ENCODE results near the gene RNF7.

The RNF7 gene

GRCh38 chr3:141773676-141774075 is 35.6 kb downstream of the RNF7 start:
- no peak overlapping the region for H2AFZ ChIP-seq (ENCODE audit: low read length)
- no peaks in the 10 kb centered on the region for H3K9me3 ChIP-seq (replicated peaks; ENCODE audit: insufficient read depth, low read length)
- no peak for TF ChIP-seq CTCF (IDR thresholded peaks at IDR 0.05; ENCODE audit: low read length)
- TF ChIP-seq EZH2phosphoT487 (IDR thresholded peaks at IDR 0.05; ENCODE audit: low read length): no peak
- TF ChIP-seq EZH2 (optimal IDR thresholded peaks at IDR 0.05; ENCODE audit: low read depth, low read length): no peak
- H4K20me1 ChIP-seq (ENCODE audit: insufficient read depth, low read length): no peaks in the 10 kb centered on the region
- no peaks in the 10 kb centered on the region for H3K36me3 ChIP-seq (replicated peaks; ENCODE audit: insufficient read depth, low read length)
- H3K9me2 ChIP-seq (replicated peaks; ENCODE audit: insufficient read depth, low read length): no peaks in the 10 kb centered on the region
- H3K27me3 ChIP-seq (replicated peaks; ENCODE audit: insufficient read depth, low read length): no peaks in the 10 kb centered on the region
- H3F3A ChIP-seq (ENCODE audit: insufficient read depth, low read length): no peaks in the 10 kb centered on the region
- H3K9ac ChIP-seq (ENCODE audit: low read length): no peak overlapping the region
- H3K4me2 ChIP-seq (ENCODE audit: low read depth, low read length): no peak overlapping the region
- DNase-seq: no peak
- no peak overlapping the region for H3K27ac ChIP-seq (ENCODE audit: low read length)
- no peaks in the 10 kb centered on the region for H3K79me2 ChIP-seq (ENCODE audit: low read length)
- no peak overlapping the region for H3K4me3 ChIP-seq (ENCODE audit: low read length)
- H3K4me1 ChIP-seq (ENCODE audit: low read length): no peaks in the 10 kb centered on the region

DNA sequence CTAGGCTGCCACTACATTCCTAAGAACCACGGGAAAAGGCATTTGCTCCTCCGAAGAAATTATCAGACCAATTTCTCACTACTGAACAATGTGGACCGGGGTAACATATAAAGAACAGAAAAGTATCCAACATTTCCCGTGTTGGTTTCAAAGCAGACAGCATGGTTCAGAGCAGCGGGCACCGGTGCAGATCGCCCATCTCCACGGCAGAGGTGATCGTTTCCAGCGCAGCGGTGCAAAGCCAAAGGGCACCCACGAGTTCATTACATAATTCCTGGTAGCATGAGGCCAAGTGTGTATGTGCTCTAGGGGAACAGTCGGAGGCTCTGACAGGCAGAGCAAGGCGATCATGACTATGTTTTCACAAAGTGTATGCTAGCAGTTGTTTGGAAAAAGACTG is 38.3 kb downstream of the RNF7 start:
- Histone ChIP-seq H3K4me3 (ENCODE audit: low read length) (no peak overlapping the region), H3K4me1 (ENCODE audit: low read length) (no peaks in the 10 kb centered on the region), H3F3A (ENCODE audit: insufficient read depth, low read length) (no peaks in the 10 kb centered on the region), H3K9me2 (replicated peaks; ENCODE audit: insufficient read depth, low read length) (no peaks in the 10 kb centered on the region), H3K9me3 (replicated peaks; ENCODE audit: insufficient read depth, low read length) (no peaks in the 10 kb centered on the region), H3K79me2 (ENCODE audit: low read length) (no peaks in the 10 kb centered on the region), H3K27ac (ENCODE audit: low read length) (no peak overlapping the region), H4K20me1 (ENCODE audit: insufficient read depth, low read length) (no peaks in the 10 kb centered on the region), H3K4me2 (ENCODE audit: low read depth, low read length) (no peak overlapping the region), H3K9ac (ENCODE audit: low read length) (no peak overlapping the region), H3K27me3 (replicated peaks; ENCODE audit: insufficient read depth, low read length) (no peaks in the 10 kb centered on the region), H2AFZ (ENCODE audit: low read length) (no peak overlapping the region), H3K36me3 (replicated peaks; ENCODE audit: insufficient read depth, low read length) (no peaks in the 10 kb centered on the region)
- TF ChIP-seq CTCF (IDR thresholded peaks at IDR 0.05; ENCODE audit: low read length): no peak
- no peak for TF ChIP-seq EZH2phosphoT487 (IDR thresholded peaks at IDR 0.05; ENCODE audit: low read length)
- TF ChIP-seq EZH2 (optimal IDR thresholded peaks at IDR 0.05; ENCODE audit: low read depth, low read length): no peak
- no peak for DNase-seq

GRCh38 chr3:141776885-141777284 is 38.8 kb downstream of the RNF7 start:
- H4K20me1 ChIP-seq (ENCODE audit: insufficient read depth, low read length): no peaks in the 10 kb centered on the region
- H3K79me2 ChIP-seq (ENCODE audit: low read length): no peaks in the 10 kb centered on the region
- no peaks in the 10 kb centered on the region for H3F3A ChIP-seq (ENCODE audit: insufficient read depth, low read length)
- H3K4me3 ChIP-seq (ENCODE audit: low read length): no peak overlapping the region
- H3K9ac ChIP-seq (ENCODE audit: low read length): no peak overlapping the region
- no peak overlapping the region for H3K4me2 ChIP-seq (ENCODE audit: low read depth, low read length)
- H2AFZ ChIP-seq (ENCODE audit: low read length): no peak overlapping the region
- H3K9me2 ChIP-seq (replicated peaks; ENCODE audit: insufficient read depth, low read length): no peaks in the 10 kb centered on the region
- H3K27ac ChIP-seq (ENCODE audit: low read length): no peak overlapping the region
- no peaks in the 10 kb centered on the region for H3K27me3 ChIP-seq (replicated peaks; ENCODE audit: insufficient read depth, low read length)
- H3K9me3 ChIP-seq (replicated peaks; ENCODE audit: insufficient read depth, low read length): no peaks in the 10 kb centered on the region
- DNase-seq: no peak
- no peaks in the 10 kb centered on the region for H3K4me1 ChIP-seq (ENCODE audit: low read length)
- no peaks in the 10 kb centered on the region for H3K36me3 ChIP-seq (replicated peaks; ENCODE audit: insufficient read depth, low read length)
- no peak for TF ChIP-seq EZH2 (optimal IDR thresholded peaks at IDR 0.05; ENCODE audit: low read depth, low read length)
- no peak for TF ChIP-seq CTCF (IDR thresholded peaks at IDR 0.05; ENCODE audit: low read length)
- no peak for TF ChIP-seq EZH2phosphoT487 (IDR thresholded peaks at IDR 0.05; ENCODE audit: low read length)
